Nephron (organoid): ENCODE results near the gene LIMD2.

Experiments used
- H3K27ac Mint-ChIP-seq, 3 experiments: 2 replicates each; pipeline ENCODE4 v1.8.0; 2020; ENCODE audit warnings: mixed read lengths in 3 of 3, mild to moderate bottlenecking in 2 of 3, moderate library complexity in 1 of 3
- H3K27me3 Mint-ChIP-seq: 2 replicates; pipeline ENCODE4 v1.8.0; 2021; ENCODE audit warnings: low read depth, mild to moderate bottlenecking, moderate library complexity, mixed read lengths
- H3K36me3 Mint-ChIP-seq: 2 replicates; pipeline ENCODE4 v1.8.0; 2020; ENCODE audit warnings: low read depth, mixed read lengths
- H3K4me1 Mint-ChIP-seq: 2 replicates; pipeline ENCODE4 v1.8.0; 2020; ENCODE audit warnings: mixed read lengths
- H3K4me3 Mint-ChIP-seq, 3 experiments: 2 replicates each; pipeline ENCODE4 v1.8.0; 2020; ENCODE audit warnings: mild to moderate bottlenecking in 3 of 3, mixed read lengths in 3 of 3, moderate library complexity in 2 of 3
- H3K9me3 Mint-ChIP-seq: 2 replicates; pipeline ENCODE4 v1.8.0; 2020; ENCODE audit warnings: mixed read lengths
- TF ChIP-seq, protein P1 (sequence below), 3 experiments: fragments of 200-600 bp; sonication (generic); IDR thresholded peaks; one replicate each; pipeline ENCODE4 v1.5.0; 2021; ENCODE audit warnings: antibody characterized with exemption in 3 of 3; ENCODE audit not compliant: unreplicated experiment in 3 of 3

LIMD2 gene

DNA sequence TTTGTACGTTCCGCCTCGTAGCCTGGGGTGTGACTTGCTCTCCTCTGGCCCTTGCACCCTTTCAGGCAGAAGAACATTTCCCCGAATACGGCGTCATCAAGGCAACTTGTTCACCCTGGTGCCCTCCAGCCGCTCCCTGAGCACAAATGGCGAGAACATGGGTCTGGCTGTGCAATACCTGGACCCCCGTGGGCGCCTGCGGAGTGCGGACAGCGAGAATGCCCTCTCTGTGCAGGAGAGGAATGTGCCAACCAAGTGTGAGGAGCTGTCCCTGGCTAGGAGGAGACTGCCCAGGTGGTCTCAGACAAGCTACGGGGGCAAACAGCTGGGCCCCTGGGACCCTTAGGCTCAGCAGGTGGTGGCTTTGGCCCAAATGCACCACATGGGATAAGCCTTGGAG lies 10.4 kb downstream of the LIMD2 start:
- Mint-ChIP-seq H3K27me3 (no peaks in the 10 kb centered on the region), H3K4me3 (no peak overlapping the region), H3K36me3 (peaks cover 30% of the 10 kb centered on the region), H3K27ac (no peak overlapping the region), H3K9me3 (no peaks in the 10 kb centered on the region), H3K4me1 (no peaks in the 10 kb centered on the region)
- TF ChIP-seq, protein P1, sequence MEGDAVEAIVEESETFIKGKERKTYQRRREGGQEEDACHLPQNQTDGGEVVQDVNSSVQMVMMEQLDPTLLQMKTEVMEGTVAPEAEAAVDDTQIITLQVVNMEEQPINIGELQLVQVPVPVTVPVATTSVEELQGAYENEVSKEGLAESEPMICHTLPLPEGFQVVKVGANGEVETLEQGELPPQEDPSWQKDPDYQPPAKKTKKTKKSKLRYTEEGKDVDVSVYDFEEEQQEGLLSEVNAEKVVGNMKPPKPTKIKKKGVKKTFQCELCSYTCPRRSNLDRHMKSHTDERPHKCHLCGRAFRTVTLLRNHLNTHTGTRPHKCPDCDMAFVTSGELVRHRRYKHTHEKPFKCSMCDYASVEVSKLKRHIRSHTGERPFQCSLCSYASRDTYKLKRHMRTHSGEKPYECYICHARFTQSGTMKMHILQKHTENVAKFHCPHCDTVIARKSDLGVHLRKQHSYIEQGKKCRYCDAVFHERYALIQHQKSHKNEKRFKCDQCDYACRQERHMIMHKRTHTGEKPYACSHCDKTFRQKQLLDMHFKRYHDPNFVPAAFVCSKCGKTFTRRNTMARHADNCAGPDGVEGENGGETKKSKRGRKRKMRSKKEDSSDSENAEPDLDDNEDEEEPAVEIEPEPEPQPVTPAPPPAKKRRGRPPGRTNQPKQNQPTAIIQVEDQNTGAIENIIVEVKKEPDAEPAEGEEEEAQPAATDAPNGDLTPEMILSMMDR (IDR thresholded peaks at IDR 0.05; ENCODE audit: unreplicated experiment in 3 of 3) = no peak

DNA sequence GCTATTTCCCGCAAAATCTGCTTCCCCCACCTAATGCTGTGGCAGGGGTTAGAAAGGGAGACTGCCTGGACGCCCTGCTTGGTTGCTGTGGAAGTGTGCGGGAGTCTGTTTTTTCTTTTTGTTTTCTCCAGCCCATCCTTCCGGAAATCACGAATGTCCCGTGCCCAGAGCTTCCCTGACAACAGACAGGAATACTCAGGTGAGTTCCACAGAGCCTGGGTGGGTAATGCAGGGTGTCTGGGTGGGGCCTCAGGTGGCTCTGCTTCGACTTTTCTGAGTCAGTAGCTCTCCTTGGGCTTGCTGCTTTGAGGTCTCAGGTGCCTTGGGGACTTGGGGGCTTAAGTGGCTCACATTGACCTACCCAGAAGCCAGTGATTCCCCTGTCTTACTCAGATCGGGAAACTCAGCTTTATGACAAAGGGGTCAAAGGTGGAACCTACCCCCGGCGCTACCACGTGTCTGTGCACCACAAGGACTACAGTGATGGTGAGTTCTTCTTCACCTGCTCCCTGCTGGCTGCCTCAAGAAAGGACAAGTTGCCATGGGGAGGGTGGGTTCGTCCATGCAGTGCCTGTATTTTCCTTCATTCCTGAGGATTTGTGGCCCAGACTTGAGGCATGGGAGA lies 11.4 kb downstream of the LIMD2 start:
- no peaks in the 10 kb centered on the region for H3K27me3 Mint-ChIP-seq
- no peak overlapping the region for H3K27ac Mint-ChIP-seq
- no peak overlapping the region for H3K4me3 Mint-ChIP-seq
- TF ChIP-seq, protein P1 (IDR thresholded peaks at IDR 0.05; ENCODE audit: unreplicated experiment in 3 of 3) = no peak
- no peaks in the 10 kb centered on the region for H3K9me3 Mint-ChIP-seq
- no peaks in the 10 kb centered on the region for H3K4me1 Mint-ChIP-seq
- H3K36me3 Mint-ChIP-seq = peaks cover 30% of the 10 kb centered on the region

DNA sequence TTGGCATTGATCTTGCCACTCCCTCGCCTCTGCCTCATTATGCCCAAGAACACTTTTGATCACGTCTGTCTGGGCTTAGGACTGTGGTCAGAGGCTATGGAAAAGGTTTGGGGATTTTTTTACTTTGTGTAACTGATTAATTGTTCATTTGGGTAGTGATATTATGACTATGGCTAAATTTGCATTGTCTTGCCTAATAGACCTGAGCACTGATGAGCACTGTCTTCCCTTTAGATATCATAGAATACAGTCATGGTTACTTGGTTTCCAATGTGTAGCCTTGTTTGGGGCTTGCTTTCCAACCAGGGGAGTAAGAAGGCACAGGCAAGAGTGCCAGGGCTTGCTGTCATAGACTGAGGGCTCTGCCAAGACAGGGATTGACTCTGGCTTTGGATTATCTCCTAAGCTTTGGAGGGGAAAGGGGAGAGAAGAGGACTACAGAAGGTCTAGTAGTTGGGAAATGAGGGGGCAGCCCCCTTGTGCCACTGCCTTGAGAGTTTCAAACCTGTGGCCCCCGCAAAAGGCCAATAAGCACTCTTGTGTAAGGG lies 13.7 kb downstream of the LIMD2 start:
- H3K36me3 Mint-ChIP-seq = peaks cover 35% of the 10 kb centered on the region
- TF ChIP-seq, protein P1 (IDR thresholded peaks at IDR 0.05; ENCODE audit: unreplicated experiment in 3 of 3) = no peak

DNA sequence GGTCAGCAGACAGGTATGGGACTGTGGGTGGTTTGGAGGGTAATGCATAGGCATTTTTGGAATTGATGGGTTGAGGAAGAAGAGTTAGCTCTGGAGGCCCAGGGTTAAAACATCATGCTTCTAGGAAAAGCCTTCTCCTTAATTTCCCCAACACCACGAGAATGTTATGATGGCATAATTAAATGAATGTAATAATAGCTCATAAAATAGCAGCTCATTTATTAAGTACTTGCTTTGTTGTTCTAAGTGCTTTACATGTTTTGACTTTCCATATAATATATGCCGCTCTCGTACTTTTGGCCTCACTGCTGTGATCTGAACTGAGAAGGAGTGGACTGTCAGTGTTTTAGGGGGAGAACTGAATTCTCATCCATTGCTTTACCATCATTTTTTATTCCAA lies 14.3 kb downstream of the LIMD2 start:
- no peaks in the 10 kb centered on the region for H3K9me3 Mint-ChIP-seq
- H3K4me1 Mint-ChIP-seq = no peaks in the 10 kb centered on the region
- no peaks in the 10 kb centered on the region for H3K27me3 Mint-ChIP-seq
- H3K4me3 Mint-ChIP-seq = no peak overlapping the region
- peaks cover 33% of the 10 kb centered on the region for H3K36me3 Mint-ChIP-seq
- no peak overlapping the region for H3K27ac Mint-ChIP-seq
- TF ChIP-seq, protein P1 (IDR thresholded peaks at IDR 0.05; ENCODE audit: unreplicated experiment in 3 of 3) = no peak

More for the DNA sequence above, 13.7 kb downstream of the LIMD2 start:
- Mint-ChIP-seq H3K9me3 (no peaks in the 10 kb centered on the region), H3K27ac (no peak overlapping the region), H3K4me1 (no peaks in the 10 kb centered on the region), H3K4me3 (no peak overlapping the region), H3K27me3 (no peaks in the 10 kb centered on the region)

DNA sequence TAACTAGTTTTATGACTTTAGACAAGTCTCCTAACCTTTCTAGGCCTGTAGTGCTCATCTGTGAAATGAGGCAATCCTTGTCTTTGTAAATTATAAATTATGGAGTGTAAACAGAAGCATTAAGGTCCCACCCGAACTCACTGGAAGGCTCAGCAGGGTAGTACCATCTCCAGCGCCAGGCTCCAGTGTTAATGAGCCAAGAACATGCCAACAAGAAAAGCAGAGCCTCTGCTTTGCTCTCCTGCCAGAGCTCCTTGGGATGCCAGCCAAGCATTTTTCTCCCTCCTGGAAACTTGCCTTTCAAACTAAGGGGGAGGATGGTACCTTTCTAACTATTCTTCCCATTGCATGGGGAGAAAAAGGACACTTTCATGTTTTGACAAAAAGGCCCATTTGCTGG lies 14.9 kb downstream of the LIMD2 start:
- Mint-ChIP-seq H3K9me3 (no peaks in the 10 kb centered on the region), H3K27ac (no peak overlapping the region), H3K4me1 (no peaks in the 10 kb centered on the region), H3K4me3 (no peak overlapping the region), H3K27me3 (no peaks in the 10 kb centered on the region), H3K36me3 (peaks cover 33% of the 10 kb centered on the region)
- TF ChIP-seq, protein P1 (IDR thresholded peaks at IDR 0.05; ENCODE audit: unreplicated experiment in 3 of 3) = no peak

DNA sequence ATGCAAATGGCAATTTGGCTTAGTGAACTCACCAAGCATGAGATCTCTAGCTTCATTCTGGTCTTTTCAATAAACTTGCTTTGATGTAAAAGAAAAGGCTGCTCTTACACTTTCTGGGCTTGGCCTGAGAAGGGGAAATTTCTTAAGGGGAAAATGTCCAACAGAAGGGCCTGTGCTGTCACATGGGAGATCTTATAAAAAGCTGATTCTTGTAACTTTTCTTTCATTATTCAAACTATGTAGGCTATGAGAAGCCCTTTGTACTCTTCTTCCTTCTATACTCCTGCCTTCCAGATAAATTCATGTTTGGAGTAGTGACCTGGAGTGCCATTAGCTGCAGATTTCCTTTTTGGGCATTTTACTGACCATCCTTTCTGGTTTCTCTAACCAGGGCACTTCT lies 16.9 kb downstream of the LIMD2 start:
- peaks cover 33% of the 10 kb centered on the region for H3K36me3 Mint-ChIP-seq
- no peaks in the 10 kb centered on the region for H3K4me1 Mint-ChIP-seq
- H3K27me3 Mint-ChIP-seq = no peaks in the 10 kb centered on the region
- no peak overlapping the region for H3K27ac Mint-ChIP-seq
- no peaks in the 10 kb centered on the region for H3K9me3 Mint-ChIP-seq
- TF ChIP-seq, protein P1 (IDR thresholded peaks at IDR 0.05; ENCODE audit: unreplicated experiment in 3 of 3) = no peak
- no peak overlapping the region for H3K4me3 Mint-ChIP-seq
